ENCODE results near the gene GALR2.

DNA sequence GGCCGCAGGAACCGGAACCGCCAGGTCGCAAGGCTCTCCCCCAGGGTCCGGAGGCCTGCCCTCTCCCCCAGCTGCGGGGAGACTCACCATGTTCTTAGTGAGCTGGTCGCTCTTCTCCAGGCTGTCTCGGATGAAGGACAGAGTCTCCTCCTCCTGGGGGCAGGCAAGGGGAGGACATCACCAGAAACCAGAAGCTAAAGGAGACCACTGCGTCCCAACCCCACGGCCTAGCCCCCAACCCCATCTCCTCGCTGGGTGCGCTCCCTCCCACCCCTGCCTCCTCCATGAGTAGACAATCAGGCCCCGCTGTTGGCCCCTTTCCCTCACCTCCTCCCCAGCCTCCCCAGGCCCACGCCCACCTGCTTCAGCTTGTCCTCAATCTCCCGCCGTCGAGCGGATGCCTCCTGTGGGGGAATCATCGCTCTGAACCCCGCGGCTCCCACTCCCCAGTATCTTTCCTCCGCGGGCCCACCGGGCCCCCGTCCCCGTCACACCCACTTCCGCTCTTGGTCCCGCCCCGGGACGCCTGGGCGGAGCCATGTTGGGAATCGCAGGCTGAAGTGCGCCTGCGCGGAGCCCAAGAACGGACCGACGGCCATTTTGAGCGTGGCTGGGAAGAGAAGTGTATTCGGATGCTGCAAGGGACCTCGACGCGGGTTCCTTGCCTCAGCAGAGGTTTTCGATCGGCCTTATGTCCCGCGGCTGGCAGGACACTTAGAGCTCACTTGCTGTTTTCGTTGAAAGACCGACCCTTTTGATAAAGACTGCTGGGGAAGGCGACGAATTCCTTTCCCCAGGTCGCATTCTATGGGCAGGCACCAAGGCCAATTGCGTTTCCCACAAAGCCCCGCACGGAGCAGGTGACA, 28.9 kb downstream of the GALR2 start, which contains the start of gene EXOC7:
- TF ChIP-seq, protein P1, sequence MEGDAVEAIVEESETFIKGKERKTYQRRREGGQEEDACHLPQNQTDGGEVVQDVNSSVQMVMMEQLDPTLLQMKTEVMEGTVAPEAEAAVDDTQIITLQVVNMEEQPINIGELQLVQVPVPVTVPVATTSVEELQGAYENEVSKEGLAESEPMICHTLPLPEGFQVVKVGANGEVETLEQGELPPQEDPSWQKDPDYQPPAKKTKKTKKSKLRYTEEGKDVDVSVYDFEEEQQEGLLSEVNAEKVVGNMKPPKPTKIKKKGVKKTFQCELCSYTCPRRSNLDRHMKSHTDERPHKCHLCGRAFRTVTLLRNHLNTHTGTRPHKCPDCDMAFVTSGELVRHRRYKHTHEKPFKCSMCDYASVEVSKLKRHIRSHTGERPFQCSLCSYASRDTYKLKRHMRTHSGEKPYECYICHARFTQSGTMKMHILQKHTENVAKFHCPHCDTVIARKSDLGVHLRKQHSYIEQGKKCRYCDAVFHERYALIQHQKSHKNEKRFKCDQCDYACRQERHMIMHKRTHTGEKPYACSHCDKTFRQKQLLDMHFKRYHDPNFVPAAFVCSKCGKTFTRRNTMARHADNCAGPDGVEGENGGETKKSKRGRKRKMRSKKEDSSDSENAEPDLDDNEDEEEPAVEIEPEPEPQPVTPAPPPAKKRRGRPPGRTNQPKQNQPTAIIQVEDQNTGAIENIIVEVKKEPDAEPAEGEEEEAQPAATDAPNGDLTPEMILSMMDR (IDR thresholded peaks at IDR 0.05; ENCODE audit: insufficient read depth, low read depth, low read length), result no peak
- no peak for TF ChIP-seq EZH2 (IDR thresholded peaks at IDR 0.05; ENCODE audit: insufficient read depth, low read length)
